DOHH2 (cell line): ENCODE measurements around the gene ATP2B2.

Experiments used
- EZH2phosphoT487 ChIP-seq: fragments of 200-600 bp; sonication (generic); IDR thresholded peaks from 2 replicates; pipeline ENCODE4 v1.6.1; 2017; ENCODE audit warnings: borderline replicate concordance, mild to moderate bottlenecking, antibody characterized with exemption, low read length, moderate library complexity, mixed read lengths
- TF ChIP-seq, protein P1 (sequence below): fragments of 200-600 bp; sonication (generic); IDR thresholded peaks from one replicate; pipeline ENCODE4 v1.5.1; 2014; ENCODE audit warnings: antibody characterized with exemption, mild to moderate bottlenecking, low read depth, low read length; ENCODE audit not compliant: poor library complexity, severe bottlenecking

- TF ChIP-seq, protein P1, sequence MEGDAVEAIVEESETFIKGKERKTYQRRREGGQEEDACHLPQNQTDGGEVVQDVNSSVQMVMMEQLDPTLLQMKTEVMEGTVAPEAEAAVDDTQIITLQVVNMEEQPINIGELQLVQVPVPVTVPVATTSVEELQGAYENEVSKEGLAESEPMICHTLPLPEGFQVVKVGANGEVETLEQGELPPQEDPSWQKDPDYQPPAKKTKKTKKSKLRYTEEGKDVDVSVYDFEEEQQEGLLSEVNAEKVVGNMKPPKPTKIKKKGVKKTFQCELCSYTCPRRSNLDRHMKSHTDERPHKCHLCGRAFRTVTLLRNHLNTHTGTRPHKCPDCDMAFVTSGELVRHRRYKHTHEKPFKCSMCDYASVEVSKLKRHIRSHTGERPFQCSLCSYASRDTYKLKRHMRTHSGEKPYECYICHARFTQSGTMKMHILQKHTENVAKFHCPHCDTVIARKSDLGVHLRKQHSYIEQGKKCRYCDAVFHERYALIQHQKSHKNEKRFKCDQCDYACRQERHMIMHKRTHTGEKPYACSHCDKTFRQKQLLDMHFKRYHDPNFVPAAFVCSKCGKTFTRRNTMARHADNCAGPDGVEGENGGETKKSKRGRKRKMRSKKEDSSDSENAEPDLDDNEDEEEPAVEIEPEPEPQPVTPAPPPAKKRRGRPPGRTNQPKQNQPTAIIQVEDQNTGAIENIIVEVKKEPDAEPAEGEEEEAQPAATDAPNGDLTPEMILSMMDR, result no peak
- TF ChIP-seq EZH2phosphoT487, result no peak
These were observed 117.3 kb downstream of the ATP2B2 start for GRCh38 chr3:10387881-10388609.
